ENCODE data around the gene KRTAP10-12.

GRCh38 chr21:44684077-44684476 is 12.9 kb upstream of the KRTAP10-12 start:
- TF ChIP-seq SP1 (IDR thresholded peaks at IDR 0.05; ENCODE audit: low read depth): no peak
- TF ChIP-seq CEBPB (IDR thresholded peaks at IDR 0.05; ENCODE audit: low read depth): no peak
- TF ChIP-seq, protein P1, sequence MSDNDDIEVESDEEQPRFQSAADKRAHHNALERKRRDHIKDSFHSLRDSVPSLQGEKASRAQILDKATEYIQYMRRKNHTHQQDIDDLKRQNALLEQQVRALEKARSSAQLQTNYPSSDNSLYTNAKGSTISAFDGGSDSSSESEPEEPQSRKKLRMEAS (IDR thresholded peaks at IDR 0.05): no peak
- no peak for TF ChIP-seq ZNF274 (IDR thresholded peaks at IDR 0.05; ENCODE audit: low read depth, low read length)
- TF ChIP-seq CTCF (IDR thresholded peaks at IDR 0.05 in 2 of 3, conservative IDR thresholded peaks at IDR 0.05 in 1 of 3; ENCODE audit: borderline replicate concordance in 1 of 3, insufficient read depth in 1 of 3, low read depth in 2 of 3, low read length in 2 of 3): no peak
- TF ChIP-seq POLR2A (IDR thresholded peaks at IDR 0.05; ENCODE audit: borderline replicate concordance, extremely low read depth, insufficient read depth, insufficient read length): no peak
